HG02798 (cell line): ENCODE measurements around the gene CD79B.
"Not testable (repeated sequence)": the region's sequence is repeated elsewhere in the genome, so short reads cannot be mapped to it uniquely, and the experiment has no call there.

Experiments
- ATAC-seq: cut with Tn5 transposase; IDR thresholded peaks from one replicate; pipeline ENCODE4 v1.9.1; 2021; ENCODE audit warnings: mild to moderate bottlenecking; ENCODE audit not compliant: unreplicated experiment, poor library complexity

Gene CD79B

GRCh38 chr17:63934183-63935112 is 2.3 kb upstream of the CD79B start:
- ATAC-seq, result no peak

GRCh38 chr17:63933598-63933997 is 1.5 kb upstream of the CD79B start:
- ATAC-seq, result no peak

- ATAC-seq, result no peak
Observed at GRCh38 chr17:63932721-63933120, 590 bp upstream of the CD79B start.

GRCh38 chr17:63930951-63931575 is 1.1 kb downstream of the CD79B start:
- ATAC-seq, result no peak

GRCh38 chr17:63929860-63930766 is 2.0 kb downstream of the CD79B start:
- ATAC-seq, result no peak

GRCh38 chr17:63928966-63929695 is 3.0 kb downstream of the CD79B start:
- no peak for ATAC-seq

GRCh38 chr17:63928172-63928666 is 3.9 kb downstream of the CD79B start:
- no peak for ATAC-seq

GRCh38 chr17:63927464-63928171 is 4.5 kb downstream of the CD79B start:
- ATAC-seq, result peak; percentile 24

GRCh38 chr17:63926164-63926563 is 6.0 kb downstream of the CD79B start:
- ATAC-seq, result no peak

GRCh38 chr17:63925615-63926014 is 6.5 kb downstream of the CD79B start:
- no peak for ATAC-seq

- ATAC-seq, result not testable (repeated sequence)
Observed at GRCh38 chr17:63922402-63922801, 9.7 kb downstream of the CD79B start.

GRCh38 chr17:63920779-63921178 is 11.4 kb downstream of the CD79B start:
- not testable (repeated sequence) for ATAC-seq

GRCh38 chr17:63920050-63920449 is 12.1 kb downstream of the CD79B start:
- not testable (repeated sequence) for ATAC-seq

GRCh38 chr17:63919311-63919723 is 12.8 kb downstream of the CD79B start:
- ATAC-seq, result peak; percentile 79

- ATAC-seq, result not testable (repeated sequence)
Observed at GRCh38 chr17:63918789-63919305, 13.3 kb downstream of the CD79B start, which contains the start of gene GH1. GH1 (minus strand) TSS chr17:63918839; CDS start chr17:63918776, 63 bp downstream.

GRCh38 chr17:63918305-63918704 is 13.8 kb downstream of the CD79B start:
- ATAC-seq, result no peak

GRCh38 chr17:63917646-63918045 is 14.5 kb downstream of the CD79B start:
- no peak for ATAC-seq

- not testable (repeated sequence) for ATAC-seq
Observed at GRCh38 chr17:63917206-63917605, 14.9 kb downstream of the CD79B start.
